Measurements from ENCODE around the gene ZNF600. TPM values are rescaled to one million over a fixed set of nuclear protein-coding genes. Genes with fewer than 3 reads are reported as not detected.
"Not testable (repeated sequence)": the region's sequence is repeated elsewhere in the genome, so short reads cannot be mapped to it uniquely, and the experiment has no call there.

The ZNF600 gene
- total RNA-seq, 4 donors from 2014 or later = 4.8 to 15.0 (median 5.5) TPM

GRCh38 chr19:52748336-52748950 lies 38.1 kb downstream of the ZNF600 start:
- Histone ChIP-seq H3K36me3 (no peaks in the 10 kb centered on the region), H3K27ac (replicated peaks in 1 of 4) (no peak overlapping the region), H3K27me3 (no peaks in the 10 kb centered on the region), H3K9me3 (no peaks in the 10 kb centered on the region), H3K4me3 (no peak overlapping the region), H3K4me1 (peaks cover 0 to 5% (median 3%) of the 10 kb centered on the region in 4 donors)
- no peak for DNase-seq (ENCODE audit: extremely low spot score)
- TF ChIP-seq POLR2AphosphoS5 (IDR thresholded peaks at IDR 0.05) (no peak), CTCF (IDR thresholded peaks at IDR 0.05) (peak; percentile 35 to 61 (median 50))
- intact Hi-C loops (cut with DNase I) = no loop called here
- 31% methylated on average over 8 of the region's 8 CpGs for WGBS

GRCh38 chr19:52745919-52746318 lies 40.7 kb downstream of the ZNF600 start:
- H3K9me3 ChIP-seq; H3K27me3 ChIP-seq; DNase-seq (ENCODE audit: extremely low spot score); H3K4me1 ChIP-seq; H3K36me3 ChIP-seq; intact Hi-C loops (cut with DNase I); H3K4me3 ChIP-seq; H3K27ac ChIP-seq (replicated peaks in 1 of 4): not testable (repeated sequence)
- WGBS = 68% methylated on average over 10 of the region's 10 CpGs

- H3K27ac ChIP-seq (replicated peaks in 1 of 4) = no peak overlapping the region
- H3K4me3 ChIP-seq = no peak overlapping the region
- TF ChIP-seq POLR2A (IDR thresholded peaks at IDR 0.05; ENCODE audit: low read depth) (no peak), CTCF (IDR thresholded peaks at IDR 0.05) (no peak), POLR2AphosphoS5 (IDR thresholded peaks at IDR 0.05) (no peak), EP300 (IDR thresholded peaks at IDR 0.05) (no peak)
- no peaks in the 10 kb centered on the region for H3K36me3 ChIP-seq
- DNase-seq (ENCODE audit: extremely low spot score) = no peak
- intact Hi-C loops (cut with DNase I) = no loop called here
- 100% methylated on average over 3 of the region's 3 CpGs for WGBS
- H3K9me3 ChIP-seq = no peaks in the 10 kb centered on the region
- H3K27me3 ChIP-seq = peaks cover 0 to 8% (median 0%) of the 10 kb centered on the region in 4 donors
- no peaks in the 10 kb centered on the region for H3K4me1 ChIP-seq
Observed at GRCh38 chr19:52743091-52743490, 43.5 kb downstream of the ZNF600 start.

GRCh38 chr19:52742516-52742915 lies 44.1 kb downstream of the ZNF600 start:
- H3K4me3 ChIP-seq = no peak overlapping the region
- H3K27me3 ChIP-seq = peaks cover 0 to 8% (median 0%) of the 10 kb centered on the region in 4 donors
- intact Hi-C loops (cut with DNase I) = no loop called here
- H3K4me1 ChIP-seq = no peaks in the 10 kb centered on the region
- no peak overlapping the region for H3K27ac ChIP-seq (replicated peaks in 1 of 4)
- no peak for DNase-seq (ENCODE audit: extremely low spot score)
- no peak for TF ChIP-seq POLR2AphosphoS5 (IDR thresholded peaks at IDR 0.05)
- TF ChIP-seq POLR2A (IDR thresholded peaks at IDR 0.05; ENCODE audit: low read depth) = no peak
- TF ChIP-seq EP300 (IDR thresholded peaks at IDR 0.05) = no peak
- TF ChIP-seq CTCF (IDR thresholded peaks at IDR 0.05) = no peak
- 43% methylated on average over 3 of the region's 3 CpGs for WGBS
- no peaks in the 10 kb centered on the region for H3K9me3 ChIP-seq
- H3K36me3 ChIP-seq = no peaks in the 10 kb centered on the region

- H3K27ac ChIP-seq (replicated peaks in 1 of 4) = no peak overlapping the region
- 71% methylated on average over 6 of the region's 6 CpGs for WGBS
- no peak for DNase-seq (ENCODE audit: extremely low spot score)
- intact Hi-C loops (cut with DNase I) = no loop called here
- H3K4me3 ChIP-seq = no peak overlapping the region
- H3K4me1 ChIP-seq = no peaks in the 10 kb centered on the region
- TF ChIP-seq CTCF (IDR thresholded peaks at IDR 0.05) = no peak
- TF ChIP-seq POLR2AphosphoS5 (IDR thresholded peaks at IDR 0.05) = no peak
- TF ChIP-seq EP300 (IDR thresholded peaks at IDR 0.05) = no peak
- TF ChIP-seq POLR2A (IDR thresholded peaks at IDR 0.05; ENCODE audit: low read depth) = no peak
- H3K36me3 ChIP-seq = no peaks in the 10 kb centered on the region
- H3K27me3 ChIP-seq = peaks cover 0 to 8% (median 0%) of the 10 kb centered on the region in 4 donors
- no peaks in the 10 kb centered on the region for H3K9me3 ChIP-seq
Observed at GRCh38 chr19:52741951-52742485, 44.6 kb downstream of the ZNF600 start.

- intact Hi-C loops (cut with DNase I); H3K27ac ChIP-seq (replicated peaks in 1 of 4); H3K27me3 ChIP-seq; DNase-seq (ENCODE audit: extremely low spot score); H3K4me1 ChIP-seq; H3K36me3 ChIP-seq; H3K4me3 ChIP-seq; H3K9me3 ChIP-seq: not testable (repeated sequence)
- 72% methylated on average over 7 of the region's 7 CpGs for WGBS
Observed at GRCh38 chr19:52741371-52741770, 45.2 kb downstream of the ZNF600 start.

All from esophagus muscularis mucosa (tissue), 4 donors.